K562 (cell line): Measurements from ENCODE around the gene NPC1. TPM values are rescaled to one million over a fixed set of nuclear protein-coding genes. Genes with fewer than 3 reads are reported as not detected.
"Not testable (repeated sequence)": the region's sequence is repeated elsewhere in the genome, so short reads cannot be mapped to it uniquely, and the experiment has no call there.

Experiments used
- ATAC-seq: fragments of 200-7000 bp; cut with Tn5 transposase; 3 replicates; pipeline ENCODE4 v1.9.1; 2020; ENCODE audit warnings: moderate library complexity
- BruUV-seq: library from RNA; stranded (reverse); fragments of 400-500 nt; replicated peaks from 2 replicates; lab custom pipeline; 2021; lab: Mats Ljungman, UMichigan
- CTCF ChIA-PET: fragments of 300-600 bp; formaldehyde crosslinking; extraction: SDS; loops from one replicate; lab custom pipeline; 2021; ENCODE audit warnings: low intra/inter-chr PET ratio; lab: Yijun Ruan, JAX
- POLR2A ChIA-PET: fragments of 300-600, 350-650 bp; sonication (Branson Sonifier 250); formaldehyde crosslinking; extraction: SDS; loops from one replicate; lab custom pipeline; 2021; ENCODE audit warnings: antibody characterized with exemption, inconsistent platforms; lab: Yijun Ruan, JAX
- DNase-seq, 4 experiments: peaks; one replicate each; pipeline versions ENCODE4 v3.0.0 to v3.0.0-alpha.2; 2011 to 2018; ENCODE audit warnings: low spot score in 3 of 4, mixed read lengths in 3 of 4; ENCODE audit errors: extremely low read depth in 1 of 4
- FAIRE-seq: peaks from 2 replicates; lab custom pipeline; 2011; peaks lifted over from hg19 to GRCh38; lab: Jason Lieb, UNC
- H2AFZ ChIP-seq: 2 replicates; pipeline ENCODE4 v1.6.0; 2011; ENCODE audit warnings: low read depth, low read length, control low read depth, inconsistent platforms
- H3K27ac ChIP-seq: fragments of 200-600 bp; 3 replicates; pipeline ENCODE4 v1.8.0; 2011; ENCODE audit warnings: low read depth, mild to moderate bottlenecking, control low read depth, inconsistent platforms, low read length, moderate library complexity, mixed read lengths; ENCODE audit errors: extremely low read depth
- H3K27me3 ChIP-seq, 2 experiments: fragments of 300-600 bp in 1 of 2; 2 replicates in 1 of 2; 3 replicates in 1 of 2; pipeline versions ENCODE4 v1.6.0 to v1.8.0; 2011; ENCODE audit warnings: inconsistent platforms in 2 of 2, low read length in 2 of 2, mild to moderate bottlenecking in 1 of 2, mixed read lengths in 1 of 2, moderate library complexity in 1 of 2; ENCODE audit not compliant: control insufficient read depth in 2 of 2, insufficient read depth in 2 of 2
- H3K36me3 ChIP-seq: fragments of 300-600 bp; 3 replicates; pipeline ENCODE4 v1.8.0; 2011; ENCODE audit warnings: mild to moderate bottlenecking, low read length, inconsistent platforms; ENCODE audit not compliant: control insufficient read depth, insufficient read depth
- H3K4me1 ChIP-seq, 2 experiments: fragments of 200-600 bp in 1 of 2; replicated peaks in 1 of 2; 2 replicates in 1 of 2; 3 replicates in 1 of 2; pipeline versions ENCODE4 v1.5.1 to v1.8.0; 2011; ENCODE audit warnings: inconsistent platforms in 2 of 2, low read length in 2 of 2, mild to moderate bottlenecking in 1 of 2, mixed read lengths in 1 of 2, moderate library complexity in 1 of 2; ENCODE audit not compliant: control insufficient read depth in 2 of 2, insufficient read depth in 2 of 2
- H3K4me2 ChIP-seq: 2 replicates; pipeline ENCODE4 v1.6.1; 2011; ENCODE audit warnings: low read length, control low read depth, inconsistent platforms, mixed read lengths; ENCODE audit not compliant: insufficient read depth
- H3K4me3 ChIP-seq: fragments of 200-600 bp; sonication (generic), shearing (Covaris generic); 2 replicates; pipeline ENCODE4 v1.5.1; 2016; ENCODE audit warnings: control low read depth, inconsistent platforms
- H3K79me2 ChIP-seq: fragments of 200-600 bp; 3 replicates; pipeline ENCODE4 v1.8.0; 2011; ENCODE audit warnings: low read length, inconsistent platforms; ENCODE audit not compliant: control insufficient read depth, insufficient read depth
- H3K9ac ChIP-seq, 2 experiments: 2 replicates each; pipeline versions ENCODE4 v1.6.0 to v1.6.1; 2011; ENCODE audit warnings: low read depth in 2 of 2, low read length in 2 of 2, control low read depth in 1 of 2, inconsistent platforms in 1 of 2, mild to moderate bottlenecking in 1 of 2, mixed read lengths in 1 of 2; ENCODE audit not compliant: insufficient read depth in 1 of 2
- H3K9me1 ChIP-seq: one replicate; pipeline ENCODE4 v1.6.0; 2011; ENCODE audit warnings: inconsistent platforms, mild to moderate bottlenecking, low read length, moderate library complexity; ENCODE audit not compliant: control insufficient read depth, insufficient read depth
- H3K9me3 ChIP-seq: replicated peaks from 2 replicates; pipeline ENCODE4 v1.5.1; 2011; ENCODE audit warnings: low read depth, low read length, inconsistent platforms; ENCODE audit not compliant: control insufficient read depth, insufficient read depth
- H4K20me1 ChIP-seq: replicated peaks from 2 replicates; pipeline ENCODE4 v1.6.1; 2011; ENCODE audit warnings: low read length, inconsistent platforms, mixed read lengths; ENCODE audit not compliant: control insufficient read depth, insufficient read depth
- FOSL1 ChIP-seq: fragments of 200-800 bp; sonication (Bioruptor generic); conservative IDR thresholded peaks from 2 replicates; pipeline ENCODE4 v1.6.1; 2016; ENCODE audit warnings: missing genetic modification characterization, missing compliant biosample characterization
- HOXB6 ChIP-seq: fragments of 250-450 bp; sonication (Bioruptor Pico); IDR thresholded peaks from 2 replicates; pipeline ENCODE4 v1.5.1; 2022; ENCODE audit warnings: mild to moderate bottlenecking, borderline replicate concordance
- NR2C1 ChIP-seq, 2 experiments: fragments of 450-650 bp; IDR thresholded peaks; 2 replicates each; pipeline ENCODE4 v1.6.1; 2017; ENCODE audit warnings: mild to moderate bottlenecking in 2 of 2, antibody characterized with exemption in 1 of 2, inconsistent platforms in 1 of 2, missing compliant biosample characterization in 1 of 2, missing genetic modification characterization in 1 of 2
- NR2C2 ChIP-seq, 2 experiments: fragments of 200-800 bp in 1 of 2; sonication (Bioruptor generic) in 1 of 2; sonication (generic) in 1 of 2; formaldehyde crosslinking in 1 of 2; IDR thresholded peaks; 2 replicates each; pipeline versions ENCODE4 v1.6.1 to v1.8.0; 2016 to 2022; ENCODE audit warnings: mild to moderate bottlenecking in 1 of 2, missing compliant biosample characterization in 1 of 2, missing genetic modification characterization in 1 of 2, missing genetic modification reagents in 1 of 2
- STAT5A ChIP-seq: IDR thresholded peaks from 2 replicates; pipeline ENCODE4 v1.6.1; 2012; ENCODE audit warnings: low read length, inconsistent platforms, borderline replicate concordance
- ZNF121 ChIP-seq: sonication (generic); formaldehyde crosslinking; conservative IDR thresholded peaks from 2 replicates; pipeline ENCODE4 v1.8.0; 2022; ENCODE audit warnings: missing genetic modification reagents
- ZNF282 ChIP-seq: sonication (generic); formaldehyde crosslinking; IDR thresholded peaks from 2 replicates; pipeline ENCODE4 v1.8.1; 2023; ENCODE audit warnings: missing genetic modification reagents
- ZNF354B ChIP-seq: fragments of 250-450 bp; sonication (Bioruptor Pico); IDR thresholded peaks from 2 replicates; pipeline ENCODE4 v1.4.0; 2020
- WGBS: fragments of 100-300 bp; shearing (Covaris generic); methylation state at CpG from one replicate; pipeline ENCODE4 v1.1.6; 2016; ENCODE audit warnings: low coverage, mixed read lengths; ENCODE audit not compliant: insufficient coverage; ENCODE audit errors: missing lambda C conversion rate; 5-methylcytosine and 5-hydroxymethylcytosine counted together
- in situ Hi-C: fragments of 300-500 bp; cut with MboI; formaldehyde crosslinking; loops from 4 replicates; pipeline ENCODE4 v1.15.0; 2018; ENCODE audit warnings: inconsistent platforms, mixed read lengths
- intact Hi-C: fragments of 100-400 bp; cut with micrococcal nuclease; formaldehyde crosslinking; loops from 2 replicates; pipeline ENCODE4 v1.14.2; 2022
- polyA plus RNA-seq, 8 experiments: library from polyadenylated mRNA; depleted of rRNA in 4 of 8; stranded (reverse) in 5 of 8; unstranded in 3 of 8; fragments of >200 nt; fragmentation: Nextera tagmentation in 2 of 8; fragmentation: Illumina TruSeq in 1 of 8; extraction: Ambion mirVana in 2 of 8; extraction: Trizol in 1 of 8; gene quantifications; 2 replicates each; pipeline versions ENCODE4 v1.2.1 to v1.2.3, GENCODE V29; 2011 to 2014; ENCODE audit warnings: inconsistent platforms in 1 of 8, missing spikeins in 1 of 8
- total RNA-seq, 7 experiments: library from RNA; depleted of rRNA in 6 of 7; stranded (reverse); fragments of >200 nt in 6 of 7; fragmentation: Illumina TruSeq in 2 of 7; extraction: Trizol in 2 of 7; gene quantifications; 2 replicates each; pipeline versions ENCODE4 v1.2.1 to v1.2.3, GENCODE V29; 2011 to 2021; ENCODE audit warnings: low replicate concordance in 1 of 7

NPC1 gene
- total and polyA plus RNA-seq, 9 of the 15 experiments (the other 6 are each of a cell fraction or from before 2014, with no cell fraction given) = 17.1 to 45.9 (median 27.6) TPM

- no peak overlapping the region for H3K9ac ChIP-seq
- TF ChIP-seq NR2C2 (CRISPR knock-in tag; IDR thresholded peaks at IDR 0.05) (no peak), NR2C2 (tag; IDR thresholded peaks at IDR 0.05) (peak; percentile 48; the same call in 1 of the 2 replicates), FOSL1 (tag) (no peak), ZNF282 (no peak), ZNF121 (CRISPR knock-in tag) (peak; percentile 92), STAT5A (no peak), NR2C1 (IDR thresholded peaks at IDR 0.05) (peak; percentile 45; the same call in 1 of the 2 replicates), NR2C1 (tag; IDR thresholded peaks at IDR 0.05) (no peak), HOXB6 (CRISPR knock-in tag) (no peak), ZNF354B (CRISPR knock-in tag) (no peak)
- intact Hi-C loops = no loop called here
- H3K27ac ChIP-seq = no peak overlapping the region
- 5% methylated on average over 2 of the region's 2 CpGs for WGBS
- H3K4me2 ChIP-seq = no peak overlapping the region
- ChIA-PET CTCF (no interaction called here), POLR2A (interaction anchor here (0.5 to 0.6 kb wide), 2 partner anchors 13 to 1715 kb away, joined by 3 read pairs; no protein-coding TSS in a partner anchor)
- DNase-seq (no peak), ATAC-seq (no peak), FAIRE-seq (no peak)
- no TSS peak for BruUV-seq
- no peaks in the 10 kb centered on the region for H3K9me1 ChIP-seq
- no peaks in the 10 kb centered on the region for H3K9me3 ChIP-seq
- H3K4me1 ChIP-seq = peaks cover 0 to 6% of the 10 kb centered on the region in 2 experiments; a peak in 2 of 5 replicates
- in situ Hi-C loops = no loop called here
- no peak overlapping the region for H3K4me3 ChIP-seq
- no peak overlapping the region for H2AFZ ChIP-seq
- H3K27me3 ChIP-seq = peaks cover 25 to 32% of the 10 kb centered on the region in 2 experiments; a peak in 4 of 5 replicates
- 0 out of 2 replicates have a peak, but pooled peaks cover 2% of the 10 kb centered on the region for H4K20me1 ChIP-seq
- H3K36me3 ChIP-seq = no peaks in the 10 kb centered on the region
- no peaks in the 10 kb centered on the region for H3K79me2 ChIP-seq
Measured at GRCh38 chr18:23614413-23614812, 28.1 kb upstream of the NPC1 start.

GRCh38 chr18:23613091-23613475 lies 26.8 kb upstream of the NPC1 start:
- H3K4me1 ChIP-seq, H2AFZ ChIP-seq, H3K9ac ChIP-seq, H3K9me1 ChIP-seq, ATAC-seq, FAIRE-seq, H3K9me3 ChIP-seq, CTCF ChIA-PET, intact Hi-C loops, H3K4me3 ChIP-seq, H3K36me3 ChIP-seq, BruUV-seq, in situ Hi-C loops, H3K27ac ChIP-seq, H4K20me1 ChIP-seq, H3K4me2 ChIP-seq, H3K79me2 ChIP-seq, DNase-seq: not testable (repeated sequence)
- WGBS = 9% methylated on average over 6 of the region's 7 CpGs
- POLR2A ChIA-PET = interaction anchor here (0.6 to 1.0 kb wide), 4 partner anchors 27 to 498 kb away, joined by 3 read pairs; partner anchors contain the start of gene NPC1
- peaks cover 21 to 25% of the 10 kb centered on the region in 2 experiments for H3K27me3 ChIP-seq
